Activated naive CD4-positive, alpha-beta T cell treated with anti-CD3 and anti-CD28 coated beads, Interleukin-2, amount 50 U/mL, for 24 hours (primary cell): ENCODE data around the gene ZBTB7C.

Source experiments
- H3K27ac Mint-ChIP-seq: one replicate; pipeline ENCODE4 v1.8.0; 2021; ENCODE audit warnings: mild to moderate bottlenecking, mixed read lengths
- H3K27me3 Mint-ChIP-seq: one replicate; pipeline ENCODE4 v1.8.0; 2021; ENCODE audit warnings: mixed read lengths
- H3K36me3 Mint-ChIP-seq: one replicate; pipeline ENCODE4 v1.8.0; 2021; ENCODE audit warnings: mixed read lengths
- H3K4me1 Mint-ChIP-seq: one replicate; pipeline ENCODE4 v1.8.0; 2021; ENCODE audit warnings: mixed read lengths
- H3K4me3 Mint-ChIP-seq: one replicate; pipeline ENCODE4 v1.8.0; 2021; ENCODE audit warnings: mild to moderate bottlenecking, mixed read lengths
- H3K9me3 Mint-ChIP-seq: one replicate; pipeline ENCODE4 v1.8.0; 2021; ENCODE audit warnings: mixed read lengths

Gene ZBTB7C

GRCh38 chr18:48026216-48026615 is 383.0 kb downstream of the ZBTB7C start:
- Mint-ChIP-seq H3K27ac (no peak overlapping the region), H3K36me3 (no peaks in the 10 kb centered on the region), H3K27me3 (peaks cover 14% of the 10 kb centered on the region), H3K4me1 (no peaks in the 10 kb centered on the region), H3K9me3 (no peaks in the 10 kb centered on the region), H3K4me3 (no peak overlapping the region)

- Mint-ChIP-seq H3K4me1 (no peaks in the 10 kb centered on the region), H3K36me3 (no peaks in the 10 kb centered on the region), H3K4me3 (no peak overlapping the region), H3K27ac (no peak overlapping the region), H3K9me3 (no peaks in the 10 kb centered on the region), H3K27me3 (peaks cover 14% of the 10 kb centered on the region)
Observed at GRCh38 chr18:48024881-48025660, 384.1 kb downstream of the ZBTB7C start.

- Mint-ChIP-seq H3K27ac (no peak overlapping the region), H3K4me1 (no peaks in the 10 kb centered on the region), H3K27me3 (peaks cover 14% of the 10 kb centered on the region), H3K36me3 (no peaks in the 10 kb centered on the region), H3K4me3 (no peak overlapping the region), H3K9me3 (no peaks in the 10 kb centered on the region)
Observed at GRCh38 chr18:48024009-48024512, 385.1 kb downstream of the ZBTB7C start.

- Mint-ChIP-seq H3K9me3 (no peaks in the 10 kb centered on the region), H3K27me3 (peaks cover 14% of the 10 kb centered on the region), H3K36me3 (no peaks in the 10 kb centered on the region), H3K4me3 (no peak overlapping the region), H3K4me1 (no peaks in the 10 kb centered on the region), H3K27ac (no peak overlapping the region)
Observed at GRCh38 chr18:48023334-48024008, 385.7 kb downstream of the ZBTB7C start.

GRCh38 chr18:48022531-48023329 is 386.5 kb downstream of the ZBTB7C start:
- no peaks in the 10 kb centered on the region for H3K4me1 Mint-ChIP-seq
- no peak overlapping the region for H3K27ac Mint-ChIP-seq
- no peaks in the 10 kb centered on the region for H3K36me3 Mint-ChIP-seq
- no peak overlapping the region for H3K4me3 Mint-ChIP-seq
- H3K27me3 Mint-ChIP-seq, result peaks cover 14% of the 10 kb centered on the region
- no peaks in the 10 kb centered on the region for H3K9me3 Mint-ChIP-seq

GRCh38 chr18:48022021-48022420 is 387.2 kb downstream of the ZBTB7C start:
- H3K4me1 Mint-ChIP-seq, result no peaks in the 10 kb centered on the region
- no peaks in the 10 kb centered on the region for H3K9me3 Mint-ChIP-seq
- peaks cover 14% of the 10 kb centered on the region for H3K27me3 Mint-ChIP-seq
- H3K36me3 Mint-ChIP-seq, result no peaks in the 10 kb centered on the region
- H3K4me3 Mint-ChIP-seq, result no peak overlapping the region
- no peak overlapping the region for H3K27ac Mint-ChIP-seq

- Mint-ChIP-seq H3K9me3 (no peaks in the 10 kb centered on the region), H3K4me1 (no peaks in the 10 kb centered on the region), H3K27ac (no peak overlapping the region), H3K27me3 (peaks cover 16% of the 10 kb centered on the region), H3K36me3 (no peaks in the 10 kb centered on the region), H3K4me3 (no peak overlapping the region)
Observed at GRCh38 chr18:48021273-48021914, 387.8 kb downstream of the ZBTB7C start.

- no peaks in the 10 kb centered on the region for H3K4me1 Mint-ChIP-seq
- no peak overlapping the region for H3K4me3 Mint-ChIP-seq
- no peaks in the 10 kb centered on the region for H3K9me3 Mint-ChIP-seq
- no peak overlapping the region for H3K27ac Mint-ChIP-seq
- H3K27me3 Mint-ChIP-seq, result peaks cover 16% of the 10 kb centered on the region
- H3K36me3 Mint-ChIP-seq, result no peaks in the 10 kb centered on the region
Observed at GRCh38 chr18:48020337-48021250, 388.6 kb downstream of the ZBTB7C start.

- no peaks in the 10 kb centered on the region for H3K36me3 Mint-ChIP-seq
- H3K27me3 Mint-ChIP-seq, result peaks cover 13% of the 10 kb centered on the region
- peaks cover 3% of the 10 kb centered on the region for H3K9me3 Mint-ChIP-seq
- H3K27ac Mint-ChIP-seq, result no peak overlapping the region
- no peak overlapping the region for H3K4me3 Mint-ChIP-seq
- no peaks in the 10 kb centered on the region for H3K4me1 Mint-ChIP-seq
Observed at GRCh38 chr18:48019557-48020325, 389.4 kb downstream of the ZBTB7C start.

GRCh38 chr18:48018851-48019250 is 390.3 kb downstream of the ZBTB7C start:
- H3K27ac Mint-ChIP-seq, result no peak overlapping the region
- H3K27me3 Mint-ChIP-seq, result peaks cover 15% of the 10 kb centered on the region
- no peak overlapping the region for H3K4me3 Mint-ChIP-seq
- H3K36me3 Mint-ChIP-seq, result no peaks in the 10 kb centered on the region
- H3K4me1 Mint-ChIP-seq, result no peaks in the 10 kb centered on the region
- peaks cover 8% of the 10 kb centered on the region for H3K9me3 Mint-ChIP-seq

- H3K9me3 Mint-ChIP-seq, result peaks cover 8% of the 10 kb centered on the region
- H3K4me1 Mint-ChIP-seq, result no peaks in the 10 kb centered on the region
- H3K36me3 Mint-ChIP-seq, result no peaks in the 10 kb centered on the region
- peaks cover 10% of the 10 kb centered on the region for H3K27me3 Mint-ChIP-seq
- no peak overlapping the region for H3K4me3 Mint-ChIP-seq
- H3K27ac Mint-ChIP-seq, result no peak overlapping the region
Observed at GRCh38 chr18:48017635-48018034, 391.5 kb downstream of the ZBTB7C start.

- H3K36me3 Mint-ChIP-seq, result no peaks in the 10 kb centered on the region
- H3K9me3 Mint-ChIP-seq, result peaks cover 8% of the 10 kb centered on the region
- H3K27ac Mint-ChIP-seq, result no peak overlapping the region
- peaks cover 6% of the 10 kb centered on the region for H3K4me1 Mint-ChIP-seq
- H3K27me3 Mint-ChIP-seq, result peaks cover 8% of the 10 kb centered on the region
- H3K4me3 Mint-ChIP-seq, result no peak overlapping the region
Observed at GRCh38 chr18:48013162-48013561, 396.0 kb downstream of the ZBTB7C start.

- Mint-ChIP-seq H3K36me3 (no peaks in the 10 kb centered on the region), H3K4me3 (no peak overlapping the region), H3K27ac (no peak overlapping the region), H3K9me3 (peaks cover 8% of the 10 kb centered on the region), H3K27me3 (peaks cover 9% of the 10 kb centered on the region), H3K4me1 (peaks cover 6% of the 10 kb centered on the region)
Observed at GRCh38 chr18:48011926-48012465, 397.2 kb downstream of the ZBTB7C start.

GRCh38 chr18:48010264-48010663 is 398.9 kb downstream of the ZBTB7C start:
- Mint-ChIP-seq H3K27ac (no peak overlapping the region), H3K4me3 (no peak overlapping the region), H3K36me3 (no peaks in the 10 kb centered on the region), H3K27me3 (peaks cover 7% of the 10 kb centered on the region), H3K9me3 (peaks cover 8% of the 10 kb centered on the region), H3K4me1 (peaks cover 6% of the 10 kb centered on the region)
